ENCODE measurements around the gene SNX14. TPM values are rescaled to one million over a fixed set of nuclear protein-coding genes. Genes with fewer than 3 reads are reported as not detected.
"Not testable (repeated sequence)": the region's sequence is repeated elsewhere in the genome, so short reads cannot be mapped to it uniquely, and the experiment has no call there.

SNX14 gene, protein sequence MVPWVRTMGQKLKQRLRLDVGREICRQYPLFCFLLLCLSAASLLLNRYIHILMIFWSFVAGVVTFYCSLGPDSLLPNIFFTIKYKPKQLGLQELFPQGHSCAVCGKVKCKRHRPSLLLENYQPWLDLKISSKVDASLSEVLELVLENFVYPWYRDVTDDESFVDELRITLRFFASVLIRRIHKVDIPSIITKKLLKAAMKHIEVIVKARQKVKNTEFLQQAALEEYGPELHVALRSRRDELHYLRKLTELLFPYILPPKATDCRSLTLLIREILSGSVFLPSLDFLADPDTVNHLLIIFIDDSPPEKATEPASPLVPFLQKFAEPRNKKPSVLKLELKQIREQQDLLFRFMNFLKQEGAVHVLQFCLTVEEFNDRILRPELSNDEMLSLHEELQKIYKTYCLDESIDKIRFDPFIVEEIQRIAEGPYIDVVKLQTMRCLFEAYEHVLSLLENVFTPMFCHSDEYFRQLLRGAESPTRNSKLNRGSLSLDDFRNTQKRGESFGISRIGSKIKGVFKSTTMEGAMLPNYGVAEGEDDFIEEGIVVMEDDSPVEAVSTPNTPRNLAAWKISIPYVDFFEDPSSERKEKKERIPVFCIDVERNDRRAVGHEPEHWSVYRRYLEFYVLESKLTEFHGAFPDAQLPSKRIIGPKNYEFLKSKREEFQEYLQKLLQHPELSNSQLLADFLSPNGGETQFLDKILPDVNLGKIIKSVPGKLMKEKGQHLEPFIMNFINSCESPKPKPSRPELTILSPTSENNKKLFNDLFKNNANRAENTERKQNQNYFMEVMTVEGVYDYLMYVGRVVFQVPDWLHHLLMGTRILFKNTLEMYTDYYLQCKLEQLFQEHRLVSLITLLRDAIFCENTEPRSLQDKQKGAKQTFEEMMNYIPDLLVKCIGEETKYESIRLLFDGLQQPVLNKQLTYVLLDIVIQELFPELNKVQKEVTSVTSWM
- 10 to 100 TPM; 21.1 to 30.2 (median 25.7) TPM for total RNA-seq

DNA sequence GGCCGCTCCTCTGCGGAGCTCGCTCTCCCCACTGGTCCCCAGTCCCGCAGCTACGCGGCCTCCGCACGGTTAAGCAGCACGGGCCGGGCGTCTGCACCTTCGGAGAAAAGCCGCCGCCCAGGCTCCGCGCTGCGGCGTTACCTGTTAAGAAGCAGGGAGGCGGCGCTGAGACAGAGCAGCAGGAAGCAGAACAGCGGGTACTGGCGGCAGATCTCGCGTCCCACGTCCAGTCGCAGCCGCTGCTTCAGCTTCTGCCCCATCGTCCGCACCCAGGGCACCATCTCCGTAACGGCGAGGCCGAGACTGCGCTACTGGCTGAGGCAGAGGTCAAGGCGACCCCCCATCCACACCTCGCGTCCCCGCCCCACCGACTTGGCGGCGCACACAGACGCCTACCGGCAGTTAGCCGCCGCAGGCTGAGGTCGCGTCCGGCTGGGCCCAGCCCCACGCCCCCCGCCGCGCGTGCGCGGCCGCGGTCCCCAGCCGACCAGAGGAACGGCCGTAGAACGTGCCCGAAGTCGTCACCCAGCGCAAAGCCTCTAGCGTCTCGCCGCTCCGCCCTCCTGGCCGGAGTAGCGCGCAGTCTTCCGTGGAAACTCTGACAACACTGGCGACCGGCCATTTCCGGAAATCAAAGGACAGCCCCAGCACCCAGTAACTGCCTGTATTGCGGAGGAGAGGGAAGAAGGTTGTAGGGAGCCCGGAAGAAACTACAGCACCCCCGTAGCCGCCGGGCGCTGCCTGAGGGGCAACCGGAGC, at the start of gene SNX14:
TSS of gene SNX14 (minus strand) at position 421 of the 759 bp plus-strand sequence. CDS start at position 281, 140 bp downstream.
- Mint-ChIP-seq H3K4me3 (peak within 1 kb of the TSS; percentile 92), H3K27me3 (ENCODE audit: low read depth) (no peaks in the 10 kb centered on the region), H3K4me1 (ENCODE audit: low read depth) (peaks cover 43% of the 10 kb centered on the region), H3K36me3 (ENCODE audit: insufficient read depth) (peaks cover 5% of the 10 kb centered on the region), H3K9me3 (no peaks in the 10 kb centered on the region)
- peak; percentile 77 to 80 for ATAC-seq
- peak; percentile 64 for DNase-seq

DNA sequence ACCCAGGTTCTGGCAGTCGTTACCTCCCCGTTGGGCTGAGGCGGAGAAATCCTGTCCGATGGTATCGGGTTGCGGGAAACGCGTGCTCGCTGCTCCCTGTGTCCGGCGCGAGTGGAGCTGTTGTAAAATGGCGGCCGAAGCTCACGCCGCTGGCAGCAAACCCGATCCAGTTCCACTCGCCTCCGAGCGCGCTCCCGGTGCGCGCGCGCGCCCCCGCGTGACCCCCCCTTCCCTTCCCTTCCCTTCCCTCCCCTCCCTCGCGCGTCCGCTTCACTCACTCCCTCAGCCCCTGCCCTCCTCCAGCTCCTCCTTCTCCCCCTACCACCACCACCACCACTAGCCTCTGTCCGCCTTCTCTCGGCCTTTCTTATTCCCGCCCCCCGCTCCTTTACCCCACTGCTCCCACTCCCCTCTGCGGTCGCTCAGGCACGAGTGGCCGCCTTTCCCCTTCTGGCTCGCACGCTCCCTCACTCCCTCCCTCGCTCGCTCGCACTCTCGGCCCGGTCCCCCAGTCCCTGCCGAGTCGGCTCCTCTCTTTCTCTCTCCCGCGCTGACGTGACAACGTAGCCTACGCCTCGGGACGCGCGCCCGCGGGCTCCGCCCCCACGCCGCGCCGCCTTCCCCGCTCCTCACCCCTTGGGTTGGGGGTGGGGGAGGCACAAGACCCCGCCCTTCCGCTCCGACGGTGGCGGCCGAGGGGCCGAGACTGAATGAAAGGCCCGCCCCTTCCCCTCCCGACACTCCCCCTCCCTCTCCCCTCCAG, 49.3 kb upstream of the SNX14 start, which contains the start of gene SYNCRIP:
TSS of gene SYNCRIP (minus strand) at position 113 of the 763 bp plus-strand sequence. CDS start 1,447 bp downstream, outside the sequence.
- peaks cover 38% of the 10 kb centered on the region for H3K36me3 Mint-ChIP-seq (ENCODE audit: insufficient read depth)
- H3K4me3 Mint-ChIP-seq, result peak within 1 kb of the TSS; percentile 93
- H3K27me3 Mint-ChIP-seq (ENCODE audit: low read depth), result no peaks in the 10 kb centered on the region
- H3K4me1 Mint-ChIP-seq (ENCODE audit: low read depth), result peaks cover 39% of the 10 kb centered on the region
- H3K9me3 Mint-ChIP-seq, result no peaks in the 10 kb centered on the region
- ATAC-seq (peak; percentile 82 to 84), DNase-seq (peak; percentile 99)

DNA sequence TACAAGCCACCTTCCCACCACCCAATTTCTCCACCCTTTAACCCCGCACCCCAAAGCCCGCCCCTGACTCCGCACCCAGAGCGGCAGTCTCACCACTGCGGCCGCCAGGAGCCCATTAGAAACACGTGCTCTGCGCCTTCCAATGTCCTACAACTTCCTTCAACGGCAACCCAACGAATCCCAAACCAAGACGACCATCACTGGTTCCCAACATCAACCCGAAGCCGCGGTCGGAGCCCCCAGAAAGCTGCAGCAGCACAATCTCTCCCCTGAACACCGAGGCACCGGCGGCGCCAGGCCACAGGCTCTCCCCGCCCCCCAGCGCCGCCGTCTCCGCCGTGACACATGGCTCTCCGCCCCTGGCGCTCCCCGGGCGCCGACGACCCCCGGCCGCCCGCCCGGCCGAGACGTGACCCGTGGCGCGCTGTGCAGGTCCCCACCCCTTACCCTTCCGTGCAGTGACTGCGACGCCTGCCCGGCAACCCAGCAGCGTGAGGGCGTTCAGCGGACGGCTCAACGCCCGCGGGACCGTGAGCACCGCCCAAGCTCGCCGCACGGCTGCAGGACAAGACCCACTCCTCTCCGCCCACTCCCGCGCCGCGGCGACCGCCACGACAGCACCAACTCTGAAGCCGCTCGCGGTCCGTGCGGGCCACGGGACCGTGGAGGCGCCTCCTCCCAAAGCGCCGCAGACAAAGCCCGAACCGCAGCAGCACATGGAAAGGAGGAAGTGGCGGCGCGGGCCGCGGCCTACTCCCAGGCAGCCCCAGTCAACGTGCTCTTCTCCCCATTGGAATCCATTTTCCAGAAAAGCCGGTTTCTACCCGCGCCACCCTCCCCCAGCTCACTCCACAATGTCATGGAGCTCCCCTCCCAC, 48.5 kb upstream of the SNX14 start:
- ATAC-seq (peak; percentile 0 to 3), DNase-seq (peak; percentile 47)
- Mint-ChIP-seq H3K4me3 (peak overlapping the region; percentile 93), H3K36me3 (ENCODE audit: insufficient read depth) (peaks cover 46% of the 10 kb centered on the region), H3K4me1 (ENCODE audit: low read depth) (peaks cover 48% of the 10 kb centered on the region), H3K27me3 (ENCODE audit: low read depth) (no peaks in the 10 kb centered on the region), H3K9me3 (no peaks in the 10 kb centered on the region)

DNA sequence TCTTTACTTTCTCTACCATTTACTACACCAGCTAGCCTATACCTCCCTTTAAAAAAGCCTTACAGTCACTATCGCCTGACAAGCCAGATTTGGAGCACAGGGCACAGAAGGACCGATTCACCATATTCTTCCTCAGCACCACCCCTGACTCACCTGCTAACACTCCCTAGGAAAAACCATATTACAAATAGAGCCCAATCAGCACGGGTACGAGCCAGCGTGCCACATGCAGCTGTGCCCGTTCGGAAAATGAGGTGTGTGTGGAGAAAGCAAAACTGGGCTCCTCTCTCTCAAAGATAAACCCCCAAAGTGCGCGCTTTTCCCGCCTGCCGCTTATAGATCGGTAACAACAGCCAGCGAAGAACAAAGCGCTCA, 47.9 kb upstream of the SNX14 start:
- ATAC-seq, result no peak
- no peak for DNase-seq
- Mint-ChIP-seq H3K4me1 (ENCODE audit: low read depth) (peaks cover 54% of the 10 kb centered on the region), H3K9me3 (no peaks in the 10 kb centered on the region), H3K4me3 (peak overlapping the region; percentile 93), H3K36me3 (ENCODE audit: insufficient read depth) (peaks cover 51% of the 10 kb centered on the region), H3K27me3 (ENCODE audit: low read depth) (no peaks in the 10 kb centered on the region)

DNA sequence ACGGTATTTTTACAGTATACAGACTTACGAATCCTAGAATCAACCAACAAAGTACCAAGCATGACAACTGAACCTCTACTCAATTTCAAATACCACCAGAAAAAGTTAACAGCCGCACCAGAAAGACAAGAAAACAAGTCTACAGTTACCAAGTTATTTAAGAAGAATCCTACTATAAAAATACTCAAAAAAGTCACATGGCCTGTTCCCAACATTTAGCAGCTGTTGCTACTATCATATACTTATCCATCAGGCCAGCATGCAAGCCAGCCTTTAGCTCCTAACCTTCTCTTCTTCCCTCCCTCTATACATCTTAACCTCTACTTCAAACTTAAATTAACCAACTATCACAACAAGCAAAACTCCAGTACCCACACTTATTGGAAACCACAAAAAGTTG, 47.2 kb upstream of the SNX14 start:
- Mint-ChIP-seq H3K4me3 (peak overlapping the region; percentile 93), H3K36me3 (ENCODE audit: insufficient read depth) (peaks cover 52% of the 10 kb centered on the region), H3K27me3 (ENCODE audit: low read depth) (no peaks in the 10 kb centered on the region), H3K4me1 (ENCODE audit: low read depth) (peaks cover 56% of the 10 kb centered on the region), H3K9me3 (no peaks in the 10 kb centered on the region)
- ATAC-seq (no peak), DNase-seq (no peak)

DNA sequence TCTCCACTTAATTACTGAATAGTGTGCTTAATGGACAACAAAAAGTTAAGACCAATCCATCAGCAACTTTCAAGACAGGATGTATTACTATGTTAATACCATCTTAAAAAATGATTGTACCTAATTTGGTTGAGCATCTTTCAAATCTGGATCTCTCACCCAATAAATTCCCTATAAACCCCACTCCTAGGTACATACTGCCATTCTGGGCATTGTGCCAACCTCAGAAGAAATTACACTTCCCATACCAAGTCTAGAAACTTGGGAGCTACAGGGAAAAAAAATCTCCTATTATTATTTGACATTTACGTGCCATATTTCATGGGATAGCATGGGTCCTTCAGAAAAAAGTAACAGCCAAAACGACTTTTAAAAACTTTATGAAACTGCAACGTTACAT, 43.9 kb upstream of the SNX14 start:
- DNase-seq, result no peak
- Mint-ChIP-seq H3K4me3 (peak overlapping the region; percentile 33), H3K9me3 (no peaks in the 10 kb centered on the region), H3K36me3 (ENCODE audit: insufficient read depth) (peaks cover 69% of the 10 kb centered on the region), H3K27me3 (ENCODE audit: low read depth) (no peaks in the 10 kb centered on the region), H3K4me1 (ENCODE audit: low read depth) (peaks cover 56% of the 10 kb centered on the region)
- ATAC-seq, result no peak

DNA sequence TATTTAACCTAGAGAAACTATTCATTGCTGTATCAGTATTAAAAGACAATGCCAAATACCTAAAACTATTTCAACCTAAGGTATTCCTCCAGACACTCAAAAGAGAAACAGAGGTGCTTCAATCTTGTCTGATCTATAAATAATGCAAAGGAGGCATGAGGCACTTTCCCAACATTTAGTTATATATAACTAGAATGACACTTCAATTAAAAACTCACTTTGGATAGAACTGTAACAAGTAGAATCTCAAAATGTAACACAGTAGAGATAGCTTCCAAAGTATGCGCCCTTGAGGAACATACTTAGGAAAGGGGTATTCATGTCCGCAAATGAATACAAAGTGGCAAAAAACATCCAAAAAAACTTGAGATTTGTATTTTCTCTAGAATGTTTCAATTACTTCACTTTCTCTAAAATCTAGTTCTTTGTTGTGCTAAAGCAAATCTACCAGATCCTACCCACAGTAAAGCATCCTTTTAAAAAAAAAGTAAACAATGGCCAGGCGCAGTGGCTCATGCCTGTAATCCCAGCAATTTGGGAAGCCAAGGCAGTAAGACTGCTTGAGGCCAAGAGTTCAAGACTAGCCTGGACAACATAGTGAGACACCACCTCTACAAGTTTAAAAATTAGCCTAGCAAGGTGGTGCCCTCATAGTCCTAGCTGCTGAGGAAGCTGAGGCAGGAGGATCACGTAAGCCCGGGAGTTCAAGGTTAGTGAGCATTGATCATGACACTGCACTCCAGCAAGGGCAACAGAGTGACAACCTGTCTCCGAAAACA, 38.7 kb upstream of the SNX14 start:
- Mint-ChIP-seq H3K27me3 (ENCODE audit: low read depth) (no peaks in the 10 kb centered on the region), H3K4me3 (no peak overlapping the region), H3K9me3 (no peaks in the 10 kb centered on the region), H3K4me1 (ENCODE audit: low read depth) (peaks cover 55% of the 10 kb centered on the region), H3K36me3 (ENCODE audit: insufficient read depth) (peaks cover 54% of the 10 kb centered on the region)
- ATAC-seq, result no peak
- no peak for DNase-seq

DNA sequence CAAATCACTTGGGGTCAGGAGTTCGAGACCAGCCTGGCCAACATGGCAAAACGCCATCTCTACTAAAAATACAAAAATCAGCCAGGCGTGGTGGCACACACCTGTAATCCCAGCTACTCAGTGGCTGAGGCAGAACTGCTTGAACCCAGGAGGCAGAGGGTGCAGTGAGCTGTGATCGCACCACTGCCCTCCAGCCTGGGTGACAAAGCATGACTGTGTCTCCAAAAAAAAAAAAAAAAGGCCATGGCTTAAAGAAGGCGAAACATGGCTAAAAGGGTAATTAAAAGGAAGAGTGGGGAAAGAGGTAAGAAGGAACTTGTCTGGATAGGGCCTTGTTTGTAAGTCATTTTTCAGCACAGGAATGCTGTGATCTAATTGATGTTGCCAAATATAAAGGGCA, 37.5 kb upstream of the SNX14 start:
- not testable (repeated sequence) for H3K9me3 Mint-ChIP-seq; DNase-seq; H3K4me3 Mint-ChIP-seq; H3K27me3 Mint-ChIP-seq (ENCODE audit: low read depth); ATAC-seq
- Mint-ChIP-seq H3K36me3 (ENCODE audit: insufficient read depth) (peaks cover 51% of the 10 kb centered on the region), H3K4me1 (ENCODE audit: low read depth) (peaks cover 51% of the 10 kb centered on the region)

DNA sequence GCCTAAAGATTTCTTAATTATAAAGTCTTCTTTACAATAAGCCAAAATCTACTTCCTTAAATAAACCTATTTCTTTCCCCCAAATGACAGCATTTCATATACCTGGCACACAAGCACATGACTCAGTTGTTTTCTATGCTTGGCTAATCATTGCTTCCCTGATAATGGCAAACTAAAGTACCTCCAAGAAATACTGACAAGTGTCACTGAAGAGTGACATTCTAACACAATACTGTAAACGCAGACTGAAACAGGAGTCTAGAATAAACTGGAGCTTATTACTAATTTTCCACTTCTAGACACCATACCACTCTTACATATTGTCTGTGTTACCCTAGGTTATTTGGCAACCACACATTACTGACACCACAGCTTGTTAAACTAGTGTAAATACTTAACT, 34.7 kb upstream of the SNX14 start:
- ATAC-seq (no peak), DNase-seq (no peak)
- Mint-ChIP-seq H3K4me3 (no peak overlapping the region), H3K27me3 (ENCODE audit: low read depth) (no peaks in the 10 kb centered on the region), H3K4me1 (ENCODE audit: low read depth) (peaks cover 64% of the 10 kb centered on the region), H3K36me3 (ENCODE audit: insufficient read depth) (peaks cover 54% of the 10 kb centered on the region), H3K9me3 (no peaks in the 10 kb centered on the region)

DNA sequence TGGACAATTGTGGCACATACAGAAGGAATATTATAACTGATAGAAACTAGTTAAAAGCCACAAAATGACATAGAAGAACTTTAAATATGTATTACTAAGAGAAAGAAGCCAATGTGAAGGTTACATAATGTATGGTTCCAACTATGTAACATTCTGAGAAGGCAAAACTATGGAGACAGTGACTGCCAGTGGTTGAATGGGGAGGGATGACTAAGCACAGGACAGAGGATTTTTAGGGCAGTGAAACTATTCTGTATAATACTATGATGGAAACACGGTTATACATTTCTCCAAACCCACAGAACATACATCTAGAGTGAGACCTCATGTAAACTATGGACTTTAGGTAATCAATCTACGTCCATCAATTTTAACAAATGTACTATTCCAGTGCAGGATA, 26.6 kb upstream of the SNX14 start:
- no peaks in the 10 kb centered on the region for H3K9me3 Mint-ChIP-seq
- no peak for ATAC-seq
- no peak for DNase-seq
- peaks cover 26% of the 10 kb centered on the region for H3K4me1 Mint-ChIP-seq (ENCODE audit: low read depth)
- H3K4me3 Mint-ChIP-seq, result no peak overlapping the region
- H3K36me3 Mint-ChIP-seq (ENCODE audit: insufficient read depth), result peaks cover 63% of the 10 kb centered on the region
- no peaks in the 10 kb centered on the region for H3K27me3 Mint-ChIP-seq (ENCODE audit: low read depth)

DNA sequence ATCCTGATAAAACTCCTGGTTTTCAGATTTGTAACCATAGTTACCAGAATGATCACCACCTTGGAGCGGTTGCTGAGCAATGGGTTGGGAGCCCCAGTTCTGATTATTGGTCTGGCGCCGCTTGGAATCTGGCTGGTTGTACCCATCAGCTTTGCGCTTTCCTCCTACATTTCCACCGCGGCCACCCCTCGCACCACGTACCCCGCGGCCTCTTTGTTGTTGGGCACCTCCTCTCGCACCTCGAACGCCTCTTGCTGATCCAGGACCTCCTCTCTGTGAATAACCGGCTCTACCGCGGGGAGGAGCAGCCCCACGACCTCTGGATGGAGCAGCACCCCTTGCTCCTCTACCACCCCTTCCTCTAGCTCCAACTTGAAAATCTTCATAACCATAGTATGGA, 21.1 kb upstream of the SNX14 start:
- DNase-seq (no peak), ATAC-seq (no peak)
- Mint-ChIP-seq H3K9me3 (no peaks in the 10 kb centered on the region), H3K36me3 (ENCODE audit: insufficient read depth) (peaks cover 45% of the 10 kb centered on the region), H3K27me3 (ENCODE audit: low read depth) (no peaks in the 10 kb centered on the region), H3K4me1 (ENCODE audit: low read depth) (peaks cover 11% of the 10 kb centered on the region), H3K4me3 (peak overlapping the region; percentile 1)

All from activated T-cell treated with anti-CD3 and anti-CD28 coated beads, Interleukin-2, amount 50 U/mL, for 4 hours (primary cell).